Measurements from ENCODE around the gene ZC3H13.
"Not testable (repeated sequence)": the region's sequence is repeated elsewhere in the genome, so short reads cannot be mapped to it uniquely, and the experiment has no call there.

ZC3H13 gene

GRCh38 chr13:45989607-45990006 lies 62.9 kb downstream of the ZC3H13 start:
- H3K4me3 ChIP-seq (ENCODE audit: low read depth, low read length) = no peak overlapping the region
- TF ChIP-seq CTCF (IDR thresholded peaks at IDR 0.05; ENCODE audit: low read depth, low read length) = no peak

GRCh38 chr13:45981127-45981526 lies 71.4 kb downstream of the ZC3H13 start:
- H3K4me3 ChIP-seq (ENCODE audit: low read depth, low read length) = not testable (repeated sequence)

- no peak overlapping the region for H3K4me3 ChIP-seq (ENCODE audit: low read depth, low read length)
- no peak for TF ChIP-seq CTCF (IDR thresholded peaks at IDR 0.05; ENCODE audit: low read depth, low read length)
Observed at GRCh38 chr13:45975337-45975736, 77.2 kb downstream of the ZC3H13 start.

GRCh38 chr13:45974500-45974899 lies 78.0 kb downstream of the ZC3H13 start:
- no peak for TF ChIP-seq CTCF (IDR thresholded peaks at IDR 0.05; ENCODE audit: low read depth, low read length)

GRCh38 chr13:45967589-45967988 lies 85.0 kb downstream of the ZC3H13 start:
- H3K4me3 ChIP-seq (ENCODE audit: low read depth, low read length) = no peak overlapping the region
- no peak for TF ChIP-seq CTCF (IDR thresholded peaks at IDR 0.05; ENCODE audit: low read depth, low read length)

More at GRCh38 chr13:45974500-45974899, 78.0 kb downstream of the ZC3H13 start:
- H3K4me3 ChIP-seq (ENCODE audit: low read depth, low read length) = no peak overlapping the region

GRCh38 chr13:45966715-45967114 lies 85.8 kb downstream of the ZC3H13 start:
- no peak overlapping the region for H3K4me3 ChIP-seq (ENCODE audit: low read depth, low read length)
- TF ChIP-seq CTCF (IDR thresholded peaks at IDR 0.05; ENCODE audit: low read depth, low read length) = no peak

GRCh38 chr13:45961468-45961867 lies 91.1 kb downstream of the ZC3H13 start:
- H3K4me3 ChIP-seq (ENCODE audit: low read depth, low read length) = no peak overlapping the region
- no peak for TF ChIP-seq CTCF (IDR thresholded peaks at IDR 0.05; ENCODE audit: low read depth, low read length)
